Mesothelial cell of epicardium (in vitro differentiated cells): ENCODE results near the gene FBXO24. TPM values are rescaled to one million over a fixed set of nuclear protein-coding genes. Genes with fewer than 3 reads are reported as not detected.

ENCODE experiments used
- DNase-seq, 2 experiments: peaks; one replicate each; pipeline ENCODE4 v3.0.0; 2021; ENCODE audit warnings: low spot score in 2 of 2; ENCODE audit not compliant: unreplicated experiment in 2 of 2
- H3K27ac Mint-ChIP-seq: 2 replicates; pipeline ENCODE4 v1.8.0; 2021; ENCODE audit warnings: mixed read lengths
- H3K27me3 Mint-ChIP-seq: 2 replicates; pipeline ENCODE4 v1.8.0; 2021; ENCODE audit warnings: low read depth, mixed read lengths
- H3K36me3 Mint-ChIP-seq: 2 replicates; pipeline ENCODE4 v1.8.0; 2021; ENCODE audit warnings: mixed read lengths
- H3K4me1 Mint-ChIP-seq: 2 replicates; pipeline ENCODE4 v1.8.0; 2021; ENCODE audit warnings: mixed read lengths
- H3K4me3 Mint-ChIP-seq: 2 replicates; pipeline ENCODE4 v1.8.0; 2021; ENCODE audit warnings: mild to moderate bottlenecking, moderate library complexity, mixed read lengths
- H3K9me3 Mint-ChIP-seq: 2 replicates; pipeline ENCODE4 v1.8.0; 2021; ENCODE audit warnings: mixed read lengths
- total RNA-seq: library from RNA; stranded (reverse); gene quantifications from 3 replicates; pipeline ENCODE4 v1.2.1, GENCODE V29; 2021
- TF ChIP-seq, protein P1 (sequence below): fragments of 200-600 bp; sonication (generic); IDR thresholded peaks from one replicate; pipeline ENCODE4 v1.5.0; 2021; ENCODE audit warnings: antibody characterized with exemption; ENCODE audit not compliant: unreplicated experiment

Gene FBXO24
- total RNA-seq, 1 donor from 2014 or later: 0.54 TPM

DNA sequence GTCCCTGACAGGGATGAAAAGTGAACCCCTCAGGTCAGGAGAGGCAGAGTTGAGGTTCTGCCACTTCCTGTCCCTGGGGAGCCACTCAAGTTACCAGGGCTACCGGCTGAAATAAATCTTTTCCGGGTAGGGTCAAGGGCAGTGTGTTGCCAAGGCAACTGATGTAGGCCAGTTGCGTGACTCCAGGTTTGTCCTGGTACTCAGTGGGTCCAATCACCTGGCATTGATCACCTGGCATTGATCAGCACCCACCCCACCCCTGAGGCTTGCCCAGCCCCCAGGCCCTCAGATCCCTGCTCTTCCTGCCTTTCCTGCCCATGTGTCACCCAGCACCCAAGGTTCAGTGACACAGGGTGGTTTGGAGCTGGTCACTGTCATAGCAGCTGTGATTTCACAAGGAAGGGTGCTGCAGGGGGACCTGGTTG lies 18.4 kb upstream of the FBXO24 start:
- DNase-seq: no peak
- H3K4me3 Mint-ChIP-seq: no peak overlapping the region

DNA sequence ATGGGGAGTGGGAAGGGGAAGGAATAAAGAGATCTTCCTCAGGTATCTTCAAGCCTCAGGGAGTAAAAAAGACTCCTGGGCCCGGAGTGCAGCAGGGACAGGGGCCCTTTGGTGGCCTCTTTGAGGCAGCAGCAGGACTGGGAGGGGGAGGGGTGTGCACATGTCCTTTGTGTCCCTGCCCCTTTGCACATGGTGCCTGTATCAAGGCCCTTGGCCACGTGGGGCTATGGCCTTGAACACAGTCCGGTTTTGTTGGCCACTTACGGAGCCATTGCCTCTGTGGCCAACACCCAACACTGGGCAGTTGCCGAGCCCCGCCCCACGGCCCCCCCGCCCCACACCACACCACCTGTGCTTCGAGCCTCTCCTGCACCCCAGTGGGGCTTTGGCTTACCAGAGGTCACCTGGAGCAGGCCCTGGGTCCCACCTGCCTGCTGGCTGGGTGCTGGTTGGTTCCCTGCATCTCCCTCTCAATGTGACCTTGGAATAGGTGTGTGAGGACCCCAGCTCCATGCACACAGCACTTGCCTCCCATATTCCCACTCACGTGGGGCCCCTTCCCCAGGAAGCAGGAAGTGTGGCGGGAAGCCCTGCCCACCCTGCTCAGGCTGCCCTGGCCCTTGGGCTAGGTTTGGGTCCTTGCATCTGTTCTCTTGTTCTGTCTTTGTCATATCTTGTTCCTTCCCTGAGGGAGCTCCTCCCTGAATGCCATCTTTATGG lies 17.8 kb upstream of the FBXO24 start:
- TF ChIP-seq, protein P1, sequence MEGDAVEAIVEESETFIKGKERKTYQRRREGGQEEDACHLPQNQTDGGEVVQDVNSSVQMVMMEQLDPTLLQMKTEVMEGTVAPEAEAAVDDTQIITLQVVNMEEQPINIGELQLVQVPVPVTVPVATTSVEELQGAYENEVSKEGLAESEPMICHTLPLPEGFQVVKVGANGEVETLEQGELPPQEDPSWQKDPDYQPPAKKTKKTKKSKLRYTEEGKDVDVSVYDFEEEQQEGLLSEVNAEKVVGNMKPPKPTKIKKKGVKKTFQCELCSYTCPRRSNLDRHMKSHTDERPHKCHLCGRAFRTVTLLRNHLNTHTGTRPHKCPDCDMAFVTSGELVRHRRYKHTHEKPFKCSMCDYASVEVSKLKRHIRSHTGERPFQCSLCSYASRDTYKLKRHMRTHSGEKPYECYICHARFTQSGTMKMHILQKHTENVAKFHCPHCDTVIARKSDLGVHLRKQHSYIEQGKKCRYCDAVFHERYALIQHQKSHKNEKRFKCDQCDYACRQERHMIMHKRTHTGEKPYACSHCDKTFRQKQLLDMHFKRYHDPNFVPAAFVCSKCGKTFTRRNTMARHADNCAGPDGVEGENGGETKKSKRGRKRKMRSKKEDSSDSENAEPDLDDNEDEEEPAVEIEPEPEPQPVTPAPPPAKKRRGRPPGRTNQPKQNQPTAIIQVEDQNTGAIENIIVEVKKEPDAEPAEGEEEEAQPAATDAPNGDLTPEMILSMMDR: no peak
- Mint-ChIP-seq H3K4me1 (peaks cover 38% of the 10 kb centered on the region), H3K9me3 (no peaks in the 10 kb centered on the region), H3K27ac (peak overlapping the region; percentile 34), H3K4me3 (no peak overlapping the region), H3K27me3 (no peaks in the 10 kb centered on the region), H3K36me3 (no peaks in the 10 kb centered on the region)
- DNase-seq: no peak

More for the DNA sequence above, 18.4 kb upstream of the FBXO24 start:
- Mint-ChIP-seq H3K27me3 (no peaks in the 10 kb centered on the region), H3K27ac (peak overlapping the region; percentile 34), H3K36me3 (no peaks in the 10 kb centered on the region), H3K9me3 (no peaks in the 10 kb centered on the region), H3K4me1 (peaks cover 38% of the 10 kb centered on the region)
- TF ChIP-seq, protein P1: no peak

DNA sequence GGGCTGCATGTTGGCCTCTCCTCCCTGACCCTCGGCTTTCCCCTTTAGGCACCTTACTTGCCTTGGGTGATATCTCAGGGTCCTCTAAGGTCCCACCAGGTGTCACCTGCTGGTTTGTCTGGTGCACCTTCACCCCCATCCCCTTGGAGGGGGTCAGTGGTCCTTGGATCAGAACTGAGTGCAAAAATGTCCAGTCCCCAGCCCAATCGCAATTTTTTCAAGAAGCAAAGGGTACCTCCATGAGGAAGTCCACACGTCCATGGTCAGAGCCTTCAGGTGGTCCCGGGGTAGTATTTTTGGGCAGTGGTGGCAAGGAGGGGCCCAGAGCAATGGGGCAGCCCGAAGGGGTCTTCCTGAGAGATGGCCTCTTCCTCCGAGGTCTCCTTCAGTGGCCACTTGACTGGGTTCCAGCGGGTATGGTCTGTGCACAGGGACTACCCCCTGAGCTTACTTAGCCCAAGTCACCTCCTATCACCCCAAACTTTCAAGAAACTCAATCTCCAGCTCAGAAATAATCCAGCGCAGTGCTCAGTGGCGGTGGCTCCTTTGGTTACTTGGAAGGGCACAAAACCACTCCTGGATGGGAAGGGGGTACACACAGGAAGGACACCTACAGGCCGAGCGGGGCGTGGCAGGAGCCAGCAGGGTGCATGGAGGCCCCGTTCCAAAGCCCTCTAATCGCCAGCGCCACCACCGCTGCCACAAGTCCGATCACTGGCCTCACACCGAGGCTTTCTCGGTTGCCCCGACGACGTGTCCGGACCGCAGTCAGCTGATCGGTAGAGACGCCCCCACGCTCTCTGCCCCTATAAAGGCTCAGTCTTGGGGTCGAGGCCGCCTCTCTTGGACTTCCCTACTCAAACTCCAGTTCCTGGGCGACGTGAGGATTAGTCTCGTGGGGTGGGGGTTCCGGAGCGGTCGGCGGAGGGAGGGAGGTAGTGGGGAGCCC lies 17.0 kb upstream of the FBXO24 start:
- Mint-ChIP-seq H3K36me3 (no peaks in the 10 kb centered on the region), H3K4me1 (peaks cover 38% of the 10 kb centered on the region), H3K4me3 (peak overlapping the region; percentile 58), H3K27me3 (no peaks in the 10 kb centered on the region), H3K27ac (peak overlapping the region; percentile 79), H3K9me3 (no peaks in the 10 kb centered on the region)
- DNase-seq: no peak
- TF ChIP-seq, protein P1: peak; percentile 56

DNA sequence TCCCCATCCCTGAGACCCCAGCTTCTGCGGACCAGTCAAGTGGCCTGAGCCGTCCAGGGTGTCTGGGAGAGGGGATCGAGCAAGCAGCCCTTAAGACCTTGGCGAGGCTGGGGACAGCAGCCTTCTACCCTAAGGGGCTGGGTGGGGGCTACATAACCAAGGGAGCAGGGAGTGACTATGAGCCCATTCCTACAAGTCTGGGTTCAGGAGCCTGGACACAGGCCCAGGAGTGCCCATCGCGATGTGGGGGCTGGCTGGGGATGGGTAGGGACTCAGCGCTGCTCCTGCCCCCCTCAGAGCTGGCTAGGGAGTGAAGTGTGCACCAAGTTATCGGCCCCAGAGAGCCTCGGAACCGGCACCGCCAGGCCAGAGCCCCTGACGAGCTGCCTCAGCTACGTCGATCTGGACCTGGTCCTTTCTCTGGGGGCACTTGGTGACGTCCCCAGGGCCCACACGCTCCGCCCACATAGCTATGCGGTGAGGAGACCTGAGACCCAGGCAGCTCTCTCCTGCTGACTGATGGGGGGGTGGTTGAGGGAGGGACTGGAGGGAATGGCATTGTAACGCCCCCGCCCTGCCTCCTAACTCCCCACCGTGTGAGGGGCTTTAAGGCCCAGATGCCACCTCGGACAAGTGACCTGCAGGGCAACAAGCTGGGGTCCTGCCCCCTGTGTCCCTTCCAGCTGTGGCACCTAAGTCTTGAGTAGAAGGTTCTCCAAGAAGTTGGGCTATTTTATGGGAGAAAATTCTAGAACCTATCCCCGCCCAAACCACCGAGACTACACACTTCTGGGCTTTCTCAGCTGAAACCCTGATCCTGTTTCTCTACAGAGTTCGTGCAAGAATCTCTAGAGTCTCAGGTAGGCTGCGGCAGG lies 14.9 kb upstream of the FBXO24 start:
- peak overlapping the region; percentile 95 for H3K27ac Mint-ChIP-seq
- DNase-seq: peak in 1 of 2 experiments; percentile 69
- no peaks in the 10 kb centered on the region for H3K9me3 Mint-ChIP-seq
- TF ChIP-seq, protein P1: no peak
- H3K4me3 Mint-ChIP-seq: no peak overlapping the region
- H3K36me3 Mint-ChIP-seq: peaks cover 4% of the 10 kb centered on the region
- peaks cover 38% of the 10 kb centered on the region for H3K4me1 Mint-ChIP-seq
- no peaks in the 10 kb centered on the region for H3K27me3 Mint-ChIP-seq

DNA sequence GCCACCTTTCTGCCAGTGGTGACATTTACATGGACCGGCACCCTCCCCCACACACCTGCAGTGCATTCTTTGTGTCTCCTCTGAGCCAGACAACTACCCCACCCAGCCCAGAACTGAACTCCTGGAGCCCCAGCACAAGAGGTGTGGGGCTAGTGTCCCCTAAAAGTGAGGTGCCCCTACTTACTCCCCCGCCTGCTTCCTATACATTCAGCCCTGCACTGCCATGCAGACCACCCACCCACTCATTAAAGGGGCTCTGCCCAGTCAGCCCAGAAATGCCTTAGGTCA lies 14.4 kb upstream of the FBXO24 start:
- H3K9me3 Mint-ChIP-seq: no peaks in the 10 kb centered on the region
- peak overlapping the region; percentile 34 for H3K4me3 Mint-ChIP-seq
- TF ChIP-seq, protein P1: no peak
- peaks cover 34% of the 10 kb centered on the region for H3K4me1 Mint-ChIP-seq
- no peaks in the 10 kb centered on the region for H3K27me3 Mint-ChIP-seq
- DNase-seq: no peak
- H3K36me3 Mint-ChIP-seq: peaks cover 7% of the 10 kb centered on the region
- H3K27ac Mint-ChIP-seq: peak overlapping the region; percentile 95
